Fibroblast of lung (primary cell): ENCODE measurements around the gene NT5E. TPM values are rescaled to one million over a fixed set of nuclear protein-coding genes. Genes with fewer than 3 reads are reported as not detected.
A peak's percentile ranks its signal among the peaks of the same experiment; 100 is the strongest.
"Not testable (repeated sequence)": the region's sequence is repeated elsewhere in the genome, so short reads cannot be mapped to it uniquely, and the experiment has no call there.

Source experiments
- DNase-seq, 2 donors: peaks; one replicate each; pipeline versions ENCODE4 v3.0.0 to v3.0.0-alpha.2; 2010; ENCODE audit warnings: low read depth in 2 of 2
- H2AFZ ChIP-seq: 2 replicates; pipeline ENCODE4 v1.5.1; 2012; ENCODE audit warnings: low read length, control low read depth, inconsistent platforms
- H3K27ac ChIP-seq: 2 replicates; pipeline ENCODE4 v1.5.1; 2011; ENCODE audit warnings: low read length, control low read depth; ENCODE audit not compliant: insufficient read depth
- H3K27me3 ChIP-seq: 2 replicates; pipeline ENCODE4 v1.5.1; 2011; ENCODE audit warnings: mild to moderate bottlenecking, low read length; ENCODE audit not compliant: control insufficient read depth, insufficient read depth
- H3K36me3 ChIP-seq: 2 replicates; pipeline ENCODE4 v1.5.1; 2011; ENCODE audit warnings: low read length; ENCODE audit not compliant: control insufficient read depth, insufficient read depth
- H3K4me1 ChIP-seq: 2 replicates; pipeline ENCODE4 v1.5.1; 2011; ENCODE audit warnings: low read length; ENCODE audit not compliant: control insufficient read depth, insufficient read depth; ENCODE audit errors: extremely low read depth
- H3K4me2 ChIP-seq: 2 replicates; pipeline ENCODE4 v1.5.1; 2011; ENCODE audit warnings: low read length, control low read depth; ENCODE audit not compliant: insufficient read depth; ENCODE audit errors: extremely low read depth
- H3K4me3 ChIP-seq, 4 experiments: fragments of 200-600 bp in 1 of 4; sonication (generic) in 1 of 4; replicated peaks in 1 of 4; 2 replicates each; pipeline ENCODE4 v1.5.1; 2011 to 2016; ENCODE audit warnings: low read length in 4 of 4, low read depth in 3 of 4, mild to moderate bottlenecking in 3 of 4, control low read depth in 2 of 4, inconsistent platforms in 1 of 4, mixed read lengths in 1 of 4; ENCODE audit not compliant: insufficient read depth in 1 of 4; ENCODE audit errors: control extremely low read depth in 1 of 4
- H3K79me2 ChIP-seq: 2 replicates; pipeline ENCODE4 v1.5.1; 2012; ENCODE audit warnings: mild to moderate bottlenecking, low read length, inconsistent platforms; ENCODE audit not compliant: control insufficient read depth, insufficient read depth
- H3K9ac ChIP-seq: 2 replicates; pipeline ENCODE4 v1.5.1; 2011; ENCODE audit warnings: mild to moderate bottlenecking, low read length, control low read depth; ENCODE audit not compliant: insufficient read depth
- H3K9me3 ChIP-seq: 2 replicates; pipeline ENCODE4 v1.5.1; 2012; ENCODE audit warnings: low read depth, low read length; ENCODE audit not compliant: control insufficient read depth, insufficient read depth
- H4K20me1 ChIP-seq: 2 replicates; pipeline ENCODE4 v1.5.1; 2011; ENCODE audit warnings: low read length; ENCODE audit not compliant: control insufficient read depth, insufficient read depth; ENCODE audit errors: extremely low read depth
- CTCF ChIP-seq, 2 donors: IDR thresholded peaks in 1 of 2; conservative IDR thresholded peaks in 1 of 2; 1 replicate in 1 of 2; 2 replicates in 1 of 2; pipeline ENCODE4 v1.5.1; 2011 to 2012; ENCODE audit warnings: low read length in 2 of 2, control low read depth in 1 of 2, inconsistent platforms in 1 of 2, low read depth in 1 of 2, mild to moderate bottlenecking in 1 of 2
- EZH2 ChIP-seq: IDR thresholded peaks from 2 replicates; pipeline ENCODE4 v1.5.1; 2012; ENCODE audit warnings: low read length, control low read depth, mild to moderate bottlenecking; ENCODE audit errors: missing control alignments
- polyA plus RNA-seq, 2 donors: library from polyadenylated mRNA; depleted of rRNA in 1 of 2; stranded (reverse) in 1 of 2; unstranded in 1 of 2; fragments of >200 nt; gene quantifications; 2 replicates each; pipeline ENCODE4 v1.2.1, GENCODE V29; 2011 to 2012; ENCODE audit warnings: missing spikeins in 1 of 2
- total RNA-seq: library from RNA; depleted of rRNA; stranded (reverse); fragments of >200 nt; gene quantifications from 2 replicates; pipeline ENCODE4 v1.2.1, GENCODE V29; 2014

The NT5E gene
- total and polyA plus RNA-seq, 2 donors (not counting 1 experiment from before 2014, with no cell fraction given), result 217 to 257 TPM

- no peak for TF ChIP-seq CTCF (conservative IDR thresholded peaks at IDR 0.05 in 1 of 2, IDR thresholded peaks at IDR 0.05 in 1 of 2; ENCODE audit: low read depth in 1 of 2, low read length in 2 of 2)
- TF ChIP-seq EZH2, result no peak
- H3K27me3 ChIP-seq, result no peaks in the 10 kb centered on the region
- no peaks in the 10 kb centered on the region for H3K79me2 ChIP-seq
- H3K4me1 ChIP-seq, result no peaks in the 10 kb centered on the region
- H3K4me3 ChIP-seq, result no peak overlapping the region
- H4K20me1 ChIP-seq, result no peaks in the 10 kb centered on the region
- no peak overlapping the region for H2AFZ ChIP-seq
- H3K27ac ChIP-seq, result no peak overlapping the region
- H3K9ac ChIP-seq, result no peak overlapping the region
- no peak overlapping the region for H3K4me2 ChIP-seq
- H3K36me3 ChIP-seq, result no peaks in the 10 kb centered on the region
- no peak for DNase-seq
- H3K9me3 ChIP-seq, result no peaks in the 10 kb centered on the region
These were observed 56.7 kb downstream of the NT5E start for GRCh38 chr6:85506441-85507093.

GRCh38 chr6:85516168-85516567, 66.3 kb downstream of the NT5E start:
- Histone ChIP-seq H3K9ac (no peak overlapping the region), H3K79me2 (no peaks in the 10 kb centered on the region), H3K27me3 (no peaks in the 10 kb centered on the region), H3K4me1 (no peaks in the 10 kb centered on the region), H3K9me3 (no peaks in the 10 kb centered on the region), H3K4me2 (no peak overlapping the region), H4K20me1 (no peaks in the 10 kb centered on the region), H3K4me3 (no peak overlapping the region), H3K27ac (no peak overlapping the region), H3K36me3 (peaks cover 4% of the 10 kb centered on the region), H2AFZ (no peak overlapping the region)
- no peak for TF ChIP-seq EZH2
- TF ChIP-seq CTCF (conservative IDR thresholded peaks at IDR 0.05 in 1 of 2, IDR thresholded peaks at IDR 0.05 in 1 of 2; ENCODE audit: low read depth in 1 of 2, low read length in 2 of 2), result no peak
- DNase-seq, result peak in 1 of 2 donors; percentile 18

- not testable (repeated sequence) for H3K36me3 ChIP-seq, H2AFZ ChIP-seq
These were observed 74.4 kb downstream of the NT5E start for GRCh38 chr6:85524281-85524680.

More at GRCh38 chr6:85524281-85524680, 74.4 kb downstream of the NT5E start:
- H3K4me2 ChIP-seq, H4K20me1 ChIP-seq, H3K4me1 ChIP-seq, H3K9me3 ChIP-seq, H3K4me3 ChIP-seq, H3K9ac ChIP-seq, H3K27me3 ChIP-seq, H3K27ac ChIP-seq, H3K79me2 ChIP-seq: not testable (repeated sequence)
- peak in 1 of 2 donors; percentile 6 for DNase-seq
